ENCODE data around the gene SUSD1. TPM values are rescaled to one million over a fixed set of nuclear protein-coding genes. Genes with fewer than 3 reads are reported as not detected.

The SUSD1 gene
- polyA plus RNA-seq, 1 donor (not counting 4 experiments of a cell fraction or from before 2014, with no cell fraction given), result 3.6 TPM

DNA sequence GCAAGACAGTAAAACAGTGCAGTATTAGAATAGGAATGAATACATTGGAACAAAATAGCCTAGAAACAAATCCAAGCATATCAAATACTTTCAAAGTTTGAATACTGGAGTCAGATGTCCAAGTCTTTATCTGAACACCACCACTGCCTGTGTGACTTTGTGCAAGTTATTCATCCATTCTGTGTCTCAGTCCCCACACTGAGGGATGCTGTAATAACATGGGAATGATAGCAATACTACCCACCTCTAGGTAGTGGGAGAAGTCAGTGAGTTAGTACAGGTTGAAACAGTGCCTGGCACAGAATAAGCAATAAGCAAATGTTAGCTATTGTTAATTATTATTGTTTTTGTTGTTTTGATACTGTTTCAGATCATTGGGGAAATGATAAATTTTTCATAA lies 130.9 kb downstream of the SUSD1 start:
- Histone ChIP-seq H3K4me1 (ENCODE audit: control insufficient read depth, extremely low read depth, insufficient read depth, low read length) (peaks cover 59% of the 10 kb centered on the region), H3K27ac (ENCODE audit: control insufficient read depth, insufficient read depth, low read length) (no peak overlapping the region), H3K79me2 (ENCODE audit: control insufficient read depth, insufficient read depth, low read length) (no peaks in the 10 kb centered on the region), H3K9ac (ENCODE audit: control insufficient read depth, extremely low read depth, insufficient read depth, low read length) (no peak overlapping the region), H3K9me1 (ENCODE audit: control insufficient read depth, extremely low read depth, insufficient read depth, low read length) (no peaks in the 10 kb centered on the region), H3K27me3 (ENCODE audit: control insufficient read depth, extremely low read depth, insufficient read depth, low read length) (no peaks in the 10 kb centered on the region), H3K4me3 (ENCODE audit: control insufficient read depth in 2 of 3, extremely low read depth in 1 of 3, insufficient read depth in 2 of 3, low read depth in 1 of 3, low read length in 3 of 3) (no peak overlapping the region), H3K4me2 (ENCODE audit: control insufficient read depth, extremely low read depth, insufficient read depth, low read depth, low read length) (no peak overlapping the region), H3K9me3 (ENCODE audit: control insufficient read depth, low read depth, low read length) (peaks cover 8% of the 10 kb centered on the region), H2AFZ (ENCODE audit: control insufficient read depth, low read length) (no peak overlapping the region), H3K36me3 (ENCODE audit: control insufficient read depth in 2 of 2, extremely low read depth in 1 of 2, insufficient read depth in 2 of 2, low read length in 2 of 2) (no peaks in the 10 kb centered on the region), H4K20me1 (ENCODE audit: control insufficient read depth, extremely low read depth, insufficient read depth, low read length) (no peaks in the 10 kb centered on the region)
- DNase-seq (ENCODE audit: low read depth, low spot score), result no peak
- no peak for TF ChIP-seq CTCF (optimal IDR thresholded peaks at IDR 0.05 in 1 of 3, IDR thresholded peaks at IDR 0.05 in 1 of 3, conservative IDR thresholded peaks at IDR 0.05 in 1 of 3; ENCODE audit: extremely low read depth in 1 of 3, insufficient read depth in 2 of 3, low read length in 3 of 3)
- TF ChIP-seq EZH2 (IDR thresholded peaks at IDR 0.05; ENCODE audit: low read length), result no peak
- FAIRE-seq, result no peak
- dilution Hi-C loops (cut with MboI; ENCODE audit: extremely low pct_ligation_motif_present, low sequenced_read_pairs), result no loop called here

DNA sequence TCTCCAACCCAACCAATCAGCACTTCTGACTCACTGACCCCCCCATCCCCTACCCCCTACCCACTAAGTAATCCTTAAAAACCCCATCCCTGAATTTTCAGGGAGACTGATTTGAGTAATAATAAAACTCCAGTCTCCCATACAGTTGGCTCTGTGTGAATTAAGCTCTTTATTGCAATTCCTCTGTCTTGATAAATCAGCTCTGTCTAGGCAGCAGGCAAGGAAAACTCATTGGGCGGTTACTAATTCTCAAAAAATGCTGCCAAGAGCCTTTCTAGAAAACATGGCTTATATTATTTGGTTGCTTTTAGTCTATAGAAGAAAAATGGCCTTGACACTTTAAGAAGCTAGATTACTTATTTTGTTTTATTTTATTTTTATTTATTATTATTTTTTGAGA lies 131.7 kb downstream of the SUSD1 start:
- Histone ChIP-seq H3K9me1 (ENCODE audit: control insufficient read depth, extremely low read depth, insufficient read depth, low read length) (no peaks in the 10 kb centered on the region), H3K27me3 (ENCODE audit: control insufficient read depth, extremely low read depth, insufficient read depth, low read length) (no peaks in the 10 kb centered on the region), H3K9me3 (ENCODE audit: control insufficient read depth, low read depth, low read length) (peaks cover 7% of the 10 kb centered on the region), H3K79me2 (ENCODE audit: control insufficient read depth, insufficient read depth, low read length) (no peaks in the 10 kb centered on the region), H3K4me2 (ENCODE audit: control insufficient read depth, extremely low read depth, insufficient read depth, low read depth, low read length) (no peak overlapping the region), H3K27ac (ENCODE audit: control insufficient read depth, insufficient read depth, low read length) (no peak overlapping the region), H2AFZ (ENCODE audit: control insufficient read depth, low read length) (no peak overlapping the region), H3K9ac (ENCODE audit: control insufficient read depth, extremely low read depth, insufficient read depth, low read length) (no peak overlapping the region), H3K4me3 (ENCODE audit: control insufficient read depth in 2 of 3, extremely low read depth in 1 of 3, insufficient read depth in 2 of 3, low read depth in 1 of 3, low read length in 3 of 3) (no peak overlapping the region), H3K4me1 (ENCODE audit: control insufficient read depth, extremely low read depth, insufficient read depth, low read length) (peaks cover 59% of the 10 kb centered on the region), H3K36me3 (ENCODE audit: control insufficient read depth in 2 of 2, extremely low read depth in 1 of 2, insufficient read depth in 2 of 2, low read length in 2 of 2) (no peaks in the 10 kb centered on the region), H4K20me1 (ENCODE audit: control insufficient read depth, extremely low read depth, insufficient read depth, low read length) (no peaks in the 10 kb centered on the region)
- DNase-seq (ENCODE audit: low read depth, low spot score), result no peak
- no peak for TF ChIP-seq EZH2 (IDR thresholded peaks at IDR 0.05; ENCODE audit: low read length)
- no peak for TF ChIP-seq CTCF (optimal IDR thresholded peaks at IDR 0.05 in 1 of 3, IDR thresholded peaks at IDR 0.05 in 1 of 3, conservative IDR thresholded peaks at IDR 0.05 in 1 of 3; ENCODE audit: extremely low read depth in 1 of 3, insufficient read depth in 2 of 3, low read length in 3 of 3)
- no peak for FAIRE-seq
- dilution Hi-C loops (cut with MboI; ENCODE audit: extremely low pct_ligation_motif_present, low sequenced_read_pairs), result no loop called here

Measured in keratinocyte (primary cell).